Measurements from ENCODE around the gene EVA1C.
"Not testable (repeated sequence)": the region's sequence is repeated elsewhere in the genome, so short reads cannot be mapped to it uniquely, and the experiment has no call there.

The EVA1C gene

GRCh38 chr21:32457360-32457840 is 44.9 kb downstream of the EVA1C start:
- Mint-ChIP-seq H3K36me3 (ENCODE audit: low read depth) (peaks cover 33% of the 10 kb centered on the region), H3K27ac (peak overlapping the region; percentile 38), H3K27me3 (no peaks in the 10 kb centered on the region), H3K4me1 (ENCODE audit: low read depth) (no peaks in the 10 kb centered on the region), H3K4me3 (no peak overlapping the region), H3K9me3 (no peaks in the 10 kb centered on the region)

GRCh38 chr21:32457962-32458361 is 45.5 kb downstream of the EVA1C start:
- no peaks in the 10 kb centered on the region for H3K4me1 Mint-ChIP-seq (ENCODE audit: low read depth)
- peak overlapping the region; percentile 38 for H3K27ac Mint-ChIP-seq
- no peaks in the 10 kb centered on the region for H3K27me3 Mint-ChIP-seq
- H3K9me3 Mint-ChIP-seq: no peaks in the 10 kb centered on the region
- peaks cover 33% of the 10 kb centered on the region for H3K36me3 Mint-ChIP-seq (ENCODE audit: low read depth)
- no peak overlapping the region for H3K4me3 Mint-ChIP-seq

- peaks cover 3% of the 10 kb centered on the region for H3K4me1 Mint-ChIP-seq (ENCODE audit: low read depth)
- no peaks in the 10 kb centered on the region for H3K9me3 Mint-ChIP-seq
- H3K27ac Mint-ChIP-seq: no peak overlapping the region
- H3K4me3 Mint-ChIP-seq: no peak overlapping the region
- no peaks in the 10 kb centered on the region for H3K27me3 Mint-ChIP-seq
- peaks cover 32% of the 10 kb centered on the region for H3K36me3 Mint-ChIP-seq (ENCODE audit: low read depth)
These were observed 47.5 kb downstream of the EVA1C start for GRCh38 chr21:32459972-32460371.

- H3K4me1 Mint-ChIP-seq (ENCODE audit: low read depth): peaks cover 3% of the 10 kb centered on the region
- H3K27ac Mint-ChIP-seq: no peak overlapping the region
- H3K9me3 Mint-ChIP-seq: no peaks in the 10 kb centered on the region
- peaks cover 35% of the 10 kb centered on the region for H3K36me3 Mint-ChIP-seq (ENCODE audit: low read depth)
- no peaks in the 10 kb centered on the region for H3K27me3 Mint-ChIP-seq
- no peak overlapping the region for H3K4me3 Mint-ChIP-seq
These were observed 49.0 kb downstream of the EVA1C start for GRCh38 chr21:32461503-32461902.

GRCh38 chr21:32462564-32462963 is 50.1 kb downstream of the EVA1C start:
- not testable (repeated sequence) for H3K27me3 Mint-ChIP-seq; H3K4me1 Mint-ChIP-seq (ENCODE audit: low read depth); H3K27ac Mint-ChIP-seq; H3K9me3 Mint-ChIP-seq; H3K4me3 Mint-ChIP-seq
- H3K36me3 Mint-ChIP-seq (ENCODE audit: low read depth): peaks cover 33% of the 10 kb centered on the region

GRCh38 chr21:32463367-32463766 is 50.9 kb downstream of the EVA1C start:
- no peaks in the 10 kb centered on the region for H3K9me3 Mint-ChIP-seq
- no peak overlapping the region for H3K4me3 Mint-ChIP-seq
- H3K4me1 Mint-ChIP-seq (ENCODE audit: low read depth): peaks cover 3% of the 10 kb centered on the region
- no peak overlapping the region for H3K27ac Mint-ChIP-seq
- H3K36me3 Mint-ChIP-seq (ENCODE audit: low read depth): peaks cover 26% of the 10 kb centered on the region
- no peaks in the 10 kb centered on the region for H3K27me3 Mint-ChIP-seq

- peaks cover 28% of the 10 kb centered on the region for H3K36me3 Mint-ChIP-seq (ENCODE audit: low read depth)
- H3K27me3 Mint-ChIP-seq: no peaks in the 10 kb centered on the region
- no peaks in the 10 kb centered on the region for H3K9me3 Mint-ChIP-seq
- H3K27ac Mint-ChIP-seq: no peak overlapping the region
- H3K4me1 Mint-ChIP-seq (ENCODE audit: low read depth): peaks cover 3% of the 10 kb centered on the region
- no peak overlapping the region for H3K4me3 Mint-ChIP-seq
These were observed 51.4 kb downstream of the EVA1C start for GRCh38 chr21:32463889-32464300.

GRCh38 chr21:32467291-32467690 is 54.8 kb downstream of the EVA1C start:
- Mint-ChIP-seq H3K27ac (no peak overlapping the region), H3K9me3 (no peaks in the 10 kb centered on the region)

GRCh38 chr21:32468681-32469111 is 56.2 kb downstream of the EVA1C start:
- peaks cover 12% of the 10 kb centered on the region for H3K36me3 Mint-ChIP-seq (ENCODE audit: low read depth)
- no peaks in the 10 kb centered on the region for H3K27me3 Mint-ChIP-seq
- no peaks in the 10 kb centered on the region for H3K9me3 Mint-ChIP-seq
- no peak overlapping the region for H3K27ac Mint-ChIP-seq
- H3K4me1 Mint-ChIP-seq (ENCODE audit: low read depth): peaks cover 2% of the 10 kb centered on the region
- H3K4me3 Mint-ChIP-seq: no peak overlapping the region

More at GRCh38 chr21:32467291-32467690, 54.8 kb downstream of the EVA1C start:
- Mint-ChIP-seq H3K4me1 (ENCODE audit: low read depth) (peaks cover 3% of the 10 kb centered on the region), H3K36me3 (ENCODE audit: low read depth) (peaks cover 12% of the 10 kb centered on the region), H3K4me3 (no peak overlapping the region), H3K27me3 (no peaks in the 10 kb centered on the region)

- Mint-ChIP-seq H3K4me3 (no peak overlapping the region), H3K36me3 (ENCODE audit: low read depth) (peaks cover 12% of the 10 kb centered on the region), H3K9me3 (no peaks in the 10 kb centered on the region), H3K27me3 (no peaks in the 10 kb centered on the region), H3K27ac (no peak overlapping the region), H3K4me1 (ENCODE audit: low read depth) (no peaks in the 10 kb centered on the region)
These were observed 57.1 kb downstream of the EVA1C start for GRCh38 chr21:32469628-32470027.

GRCh38 chr21:32470206-32470605 is 57.7 kb downstream of the EVA1C start:
- Mint-ChIP-seq H3K4me1 (ENCODE audit: low read depth) (no peaks in the 10 kb centered on the region), H3K36me3 (ENCODE audit: low read depth) (peaks cover 7% of the 10 kb centered on the region), H3K9me3 (no peaks in the 10 kb centered on the region), H3K27ac (no peak overlapping the region), H3K27me3 (no peaks in the 10 kb centered on the region), H3K4me3 (no peak overlapping the region)

GRCh38 chr21:32472890-32473765 is 60.6 kb downstream of the EVA1C start:
- no peak overlapping the region for H3K4me3 Mint-ChIP-seq
- no peak overlapping the region for H3K27ac Mint-ChIP-seq
- H3K36me3 Mint-ChIP-seq (ENCODE audit: low read depth): peaks cover 7% of the 10 kb centered on the region
- H3K9me3 Mint-ChIP-seq: no peaks in the 10 kb centered on the region
- no peaks in the 10 kb centered on the region for H3K27me3 Mint-ChIP-seq
- no peaks in the 10 kb centered on the region for H3K4me1 Mint-ChIP-seq (ENCODE audit: low read depth)

- no peaks in the 10 kb centered on the region for H3K36me3 Mint-ChIP-seq (ENCODE audit: low read depth)
- H3K4me3 Mint-ChIP-seq: no peak overlapping the region
- no peaks in the 10 kb centered on the region for H3K9me3 Mint-ChIP-seq
- H3K27ac Mint-ChIP-seq: no peak overlapping the region
- H3K4me1 Mint-ChIP-seq (ENCODE audit: low read depth): peaks cover 9% of the 10 kb centered on the region
- no peaks in the 10 kb centered on the region for H3K27me3 Mint-ChIP-seq
These were observed 61.9 kb downstream of the EVA1C start for GRCh38 chr21:32474179-32475059.

GRCh38 chr21:32475162-32475812 is 62.8 kb downstream of the EVA1C start:
- no peak overlapping the region for H3K4me3 Mint-ChIP-seq
- H3K27ac Mint-ChIP-seq: no peak overlapping the region
- no peaks in the 10 kb centered on the region for H3K36me3 Mint-ChIP-seq (ENCODE audit: low read depth)
- H3K27me3 Mint-ChIP-seq: no peaks in the 10 kb centered on the region
- peaks cover 10% of the 10 kb centered on the region for H3K4me1 Mint-ChIP-seq (ENCODE audit: low read depth)
- no peaks in the 10 kb centered on the region for H3K9me3 Mint-ChIP-seq
